ENCODE data around the gene EVA1B. TPM values are rescaled to one million over a fixed set of nuclear protein-coding genes. Genes with fewer than 3 reads are reported as not detected.

The EVA1B gene
- total and polyA plus RNA-seq, 10 of the 15 experiments (the other 5 are each of a cell fraction or from before 2014, with no cell fraction given): 0.15 to 6.4 (median 3.0) TPM; not detected in 2

DNA sequence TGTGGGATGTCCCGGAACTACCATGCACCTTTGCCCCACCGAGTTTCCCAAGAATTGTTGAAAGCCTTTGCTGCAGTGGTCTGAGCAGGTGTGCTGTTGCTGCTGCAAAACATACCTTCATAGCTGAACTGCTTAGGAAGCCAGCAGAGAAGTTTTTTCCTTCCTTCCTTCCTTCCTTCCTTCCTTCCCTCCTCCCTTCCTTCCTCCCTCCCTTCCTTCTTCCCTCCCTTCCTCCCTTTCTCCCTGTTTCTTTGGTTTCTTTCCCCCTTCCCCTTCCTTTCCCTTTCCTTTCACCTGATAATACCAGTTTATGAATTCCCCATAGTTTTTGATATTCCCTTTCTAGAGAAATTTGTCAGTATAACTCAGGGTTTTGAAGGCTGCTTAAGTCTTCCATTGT lies 28.1 kb downstream of the EVA1B start (continued):
- TF ChIP-seq SRF (IDR thresholded peaks at IDR 0.05; ENCODE audit: low read depth in 2 of 2, low read length in 2 of 2): no peak
- TF ChIP-seq, protein P1, sequence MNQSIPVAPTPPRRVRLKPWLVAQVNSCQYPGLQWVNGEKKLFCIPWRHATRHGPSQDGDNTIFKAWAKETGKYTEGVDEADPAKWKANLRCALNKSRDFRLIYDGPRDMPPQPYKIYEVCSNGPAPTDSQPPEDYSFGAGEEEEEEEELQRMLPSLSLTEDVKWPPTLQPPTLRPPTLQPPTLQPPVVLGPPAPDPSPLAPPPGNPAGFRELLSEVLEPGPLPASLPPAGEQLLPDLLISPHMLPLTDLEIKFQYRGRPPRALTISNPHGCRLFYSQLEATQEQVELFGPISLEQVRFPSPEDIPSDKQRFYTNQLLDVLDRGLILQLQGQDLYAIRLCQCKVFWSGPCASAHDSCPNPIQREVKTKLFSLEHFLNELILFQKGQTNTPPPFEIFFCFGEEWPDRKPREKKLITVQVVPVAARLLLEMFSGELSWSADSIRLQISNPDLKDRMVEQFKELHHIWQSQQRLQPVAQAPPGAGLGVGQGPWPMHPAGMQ (IDR thresholded peaks at IDR 0.05; ENCODE audit: borderline replicate concordance): no peak
- TF ChIP-seq ETV6 (conservative IDR thresholded peaks at IDR 0.05 in 1 of 2, IDR thresholded peaks at IDR 0.05 in 1 of 2; ENCODE audit: borderline replicate concordance in 1 of 2, low read depth in 1 of 2): no peak
- no peak for TF ChIP-seq JUND (IDR thresholded peaks at IDR 0.05; ENCODE audit: low read depth, low read length)

DNA sequence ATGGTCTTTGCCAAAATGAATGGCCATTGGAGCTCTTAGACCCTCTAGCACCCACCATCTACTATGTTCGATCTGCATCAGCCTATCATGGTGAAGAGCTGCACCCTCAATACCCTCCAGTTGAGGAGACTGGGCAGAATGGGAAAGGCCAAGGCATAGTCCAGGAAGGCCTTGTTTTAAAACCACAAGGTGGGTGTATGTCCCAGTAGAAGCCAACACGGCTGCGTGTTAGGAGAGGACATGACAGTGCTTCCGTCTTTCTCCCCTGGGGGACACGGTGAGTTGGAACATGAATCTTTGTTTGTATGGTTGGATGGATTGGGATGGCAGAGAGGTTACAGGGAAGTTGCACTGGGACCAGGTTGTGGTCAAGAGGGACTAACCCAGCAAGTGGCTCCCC lies 35.9 kb downstream of the EVA1B start:
- ChIA-PET RAD21 (ENCODE audit: unreplicated experiment) (interaction anchor here (0.6 to 2.3 kb wide), 3 partner anchors 99 to 138 kb away, joined by 3 to 12 read pairs (median 3); partner anchors contain the start of gene TRAPPC3), POLR2A (interaction anchor here (0.9 to 1.4 kb wide), 2 partner anchors 65 to 127 kb away, joined by 3 read pairs; no protein-coding TSS in a partner anchor), SMC1A (ENCODE audit: uncharacterized antibody, unreplicated experiment) (interaction anchor here (0.9 to 5.5 kb wide), 6 partner anchors 10 to 137 kb away, joined by 3 to 69 read pairs (median 4); partner anchors contain the start of gene TRAPPC3), CTCF (interaction anchor here (0.7 to 3.8 kb wide), 6 partner anchors 13 to 153 kb away, joined by 3 to 89 read pairs (median 8); partner anchors contain the start of genes SH3D21 and TRAPPC3)
- Histone ChIP-seq H3K27me3 (replicated peaks in 1 of 2; ENCODE audit: control insufficient read depth in 2 of 2, insufficient read depth in 2 of 2, low read length in 1 of 2) (no peaks in the 10 kb centered on the region), H3K9me3 (replicated peaks; ENCODE audit: control insufficient read depth, insufficient read depth, low read length) (no peaks in the 10 kb centered on the region), H3K4me2 (ENCODE audit: control insufficient read depth, insufficient read depth) (no peak overlapping the region), H3K4me1 (ENCODE audit: control insufficient read depth, insufficient read depth, low read length) (no peaks in the 10 kb centered on the region; the same call in 1 of the 2 replicates), H2AFZ (ENCODE audit: control insufficient read depth, low read depth, low read length) (no peak overlapping the region), H4K20me1 (ENCODE audit: control insufficient read depth, insufficient read depth) (0 out of 2 replicates have a peak, but pooled peaks cover 3% of the 10 kb centered on the region), H3K79me2 (ENCODE audit: control insufficient read depth, insufficient read depth, low read length) (peaks cover 5% of the 10 kb centered on the region), H3K27ac (ENCODE audit: control insufficient read depth, insufficient read depth) (no peak overlapping the region), H3K9ac (ENCODE audit: control insufficient read depth, insufficient read depth, low read length) (no peak overlapping the region), H3K36me3 (ENCODE audit: control insufficient read depth in 2 of 2, insufficient read depth in 2 of 2, low read length in 1 of 2) (peaks cover 31 to 48% of the 10 kb centered on the region in 2 experiments), H3K4me3 (no peak overlapping the region)
- in situ Hi-C loops (cut with MboI): loop anchor here (5.0 to 10.0 kb wide), 2 partner anchors 135 to 183 kb away; no protein-coding TSS in a partner anchor
- no TSS peak for BruUV-seq (replicated peaks)
- TF ChIP-seq MXI1 (IDR thresholded peaks at IDR 0.05; ENCODE audit: low read depth, low read length) (no peak), TCF7 (IDR thresholded peaks at IDR 0.05; ENCODE audit: borderline replicate concordance) (no peak), SREBF2 (IDR thresholded peaks at IDR 0.05; ENCODE audit: low read length) (no peak), IKZF2 (IDR thresholded peaks at IDR 0.05) (no peak), MYC (IDR thresholded peaks at IDR 0.05; ENCODE audit: insufficient read depth, insufficient read length, insufficient replicate concordance, low read length, severe bottlenecking) (no peak), NBN (IDR thresholded peaks at IDR 0.05) (no peak), NFYB (IDR thresholded peaks at IDR 0.05; ENCODE audit: insufficient read depth, low read depth, low read length) (no peak), LARP7 (IDR thresholded peaks at IDR 0.05) (no peak), NR2C1 (IDR thresholded peaks at IDR 0.05) (no peak)
- TF ChIP-seq, protein P1 (IDR thresholded peaks at IDR 0.05; ENCODE audit: borderline replicate concordance): no peak
- TF ChIP-seq, protein P2, sequence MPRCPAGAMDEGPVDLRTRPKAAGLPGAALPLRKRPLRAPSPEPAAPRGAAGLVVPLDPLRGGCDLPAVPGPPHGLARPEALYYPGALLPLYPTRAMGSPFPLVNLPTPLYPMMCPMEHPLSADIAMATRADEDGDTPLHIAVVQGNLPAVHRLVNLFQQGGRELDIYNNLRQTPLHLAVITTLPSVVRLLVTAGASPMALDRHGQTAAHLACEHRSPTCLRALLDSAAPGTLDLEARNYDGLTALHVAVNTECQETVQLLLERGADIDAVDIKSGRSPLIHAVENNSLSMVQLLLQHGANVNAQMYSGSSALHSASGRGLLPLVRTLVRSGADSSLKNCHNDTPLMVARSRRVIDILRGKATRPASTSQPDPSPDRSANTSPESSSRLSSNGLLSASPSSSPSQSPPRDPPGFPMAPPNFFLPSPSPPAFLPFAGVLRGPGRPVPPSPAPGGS (IDR thresholded peaks at IDR 0.05; ENCODE audit: borderline replicate concordance, insufficient read depth, low read depth, low read length, poor library complexity, severe bottlenecking): no peak
- TF ChIP-seq, protein P3, sequence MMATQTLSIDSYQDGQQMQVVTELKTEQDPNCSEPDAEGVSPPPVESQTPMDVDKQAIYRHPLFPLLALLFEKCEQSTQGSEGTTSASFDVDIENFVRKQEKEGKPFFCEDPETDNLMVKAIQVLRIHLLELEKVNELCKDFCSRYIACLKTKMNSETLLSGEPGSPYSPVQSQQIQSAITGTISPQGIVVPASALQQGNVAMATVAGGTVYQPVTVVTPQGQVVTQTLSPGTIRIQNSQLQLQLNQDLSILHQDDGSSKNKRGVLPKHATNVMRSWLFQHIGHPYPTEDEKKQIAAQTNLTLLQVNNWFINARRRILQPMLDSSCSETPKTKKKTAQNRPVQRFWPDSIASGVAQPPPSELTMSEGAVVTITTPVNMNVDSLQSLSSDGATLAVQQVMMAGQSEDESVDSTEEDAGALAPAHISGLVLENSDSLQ (IDR thresholded peaks at IDR 0.05): no peak
- WGBS (ENCODE audit: insufficient coverage, insufficient replicate concordance, low lambda C conversion rate, missing lambda C conversion rate): 98% methylated on average over 5 of the region's 5 CpGs
- DNase-seq (ENCODE audit: low read depth, low spot score) (no peak), ATAC-seq (no peak), FAIRE-seq (no peak)
- intact Hi-C loops (cut with micrococcal nuclease; ENCODE audit: unreplicated experiment): loop anchor here (2.0 to 5.0 kb wide), 2 partner anchors 100 to 189 kb away; no protein-coding TSS in a partner anchor

Data from GM12878 (cell line).